Loucy (cell line): ENCODE results near the gene CEP72.
"Not testable (repeated sequence)": the region's sequence is repeated elsewhere in the genome, so short reads cannot be mapped to it uniquely, and the experiment has no call there.

Experiments used
- CTCF ChIP-seq: fragments of 200-600 bp; sonication (generic); conservative IDR thresholded peaks from 2 replicates; pipeline ENCODE4 v1.5.1; 2014; ENCODE audit warnings: mild to moderate bottlenecking, antibody characterized with exemption, low read length
- EZH2phosphoT487 ChIP-seq: fragments of 200-600 bp; IDR thresholded peaks from 2 replicates; pipeline ENCODE4 v1.6.1; 2018; ENCODE audit warnings: antibody characterized with exemption, mild to moderate bottlenecking, moderate library complexity, borderline replicate concordance

GRCh38 chr5:686172-686523, 74.0 kb downstream of the CEP72 start:
- TF ChIP-seq CTCF, EZH2phosphoT487: not testable (repeated sequence)
